HG02885 (cell line): ENCODE data around the gene AMBRA1.
A peak's percentile ranks its signal among the peaks of the same experiment; 100 is the strongest.
"Not testable (repeated sequence)": the region's sequence is repeated elsewhere in the genome, so short reads cannot be mapped to it uniquely, and the experiment has no call there.

Source experiments
- ATAC-seq: cut with Tn5 transposase; IDR thresholded peaks from one replicate; pipeline ENCODE4 v1.9.1; 2021; ENCODE audit warnings: mild to moderate bottlenecking; ENCODE audit not compliant: unreplicated experiment, poor library complexity

The AMBRA1 gene

GRCh38 chr11:46376258-46377050 lies 217.4 kb downstream of the AMBRA1 start:
- no peak for ATAC-seq

GRCh38 chr11:46375392-46376101 lies 218.3 kb downstream of the AMBRA1 start:
- no peak for ATAC-seq

- no peak for ATAC-seq
These were observed 219.0 kb downstream of the AMBRA1 start for GRCh38 chr11:46374815-46375214.

- no peak for ATAC-seq
These were observed 219.8 kb downstream of the AMBRA1 start for GRCh38 chr11:46373787-46374740.

- not testable (repeated sequence) for ATAC-seq
These were observed 221.3 kb downstream of the AMBRA1 start for GRCh38 chr11:46372501-46372900.

- no peak for ATAC-seq
These were observed 221.7 kb downstream of the AMBRA1 start for GRCh38 chr11:46372086-46372485.

- not testable (repeated sequence) for ATAC-seq
These were observed 222.6 kb downstream of the AMBRA1 start for GRCh38 chr11:46371262-46371661.

GRCh38 chr11:46370253-46370652 lies 223.6 kb downstream of the AMBRA1 start:
- ATAC-seq: no peak

- ATAC-seq: peak; percentile 69
These were observed 224.2 kb downstream of the AMBRA1 start for GRCh38 chr11:46369458-46370152.

- ATAC-seq: no peak
These were observed 225.9 kb downstream of the AMBRA1 start for GRCh38 chr11:46367916-46368267.

- ATAC-seq: peak; percentile 72
These were observed 226.4 kb downstream of the AMBRA1 start for GRCh38 chr11:46367244-46367915.

GRCh38 chr11:46366661-46367161 lies 227.1 kb downstream of the AMBRA1 start:
- ATAC-seq: no peak

- ATAC-seq: no peak
These were observed 227.6 kb downstream of the AMBRA1 start for GRCh38 chr11:46366260-46366659.

GRCh38 chr11:46364791-46365190 lies 229.0 kb downstream of the AMBRA1 start:
- no peak for ATAC-seq

- ATAC-seq: no peak
These were observed 229.8 kb downstream of the AMBRA1 start for GRCh38 chr11:46364056-46364455.

GRCh38 chr11:46363455-46364005 lies 230.3 kb downstream of the AMBRA1 start:
- ATAC-seq: no peak

GRCh38 chr11:46363031-46363407 lies 230.8 kb downstream of the AMBRA1 start:
- ATAC-seq: no peak

- no peak for ATAC-seq
These were observed 231.4 kb downstream of the AMBRA1 start for GRCh38 chr11:46362156-46363030.
